Tibial artery (tissue), 4 donors: ENCODE measurements around the gene GNG12.

Experiments
- DNase-seq, 2 donors: peaks; one replicate each; pipeline ENCODE4 v3.0.0-alpha.2; 2019
- H3K27ac ChIP-seq, 2 donors: fragments of 200-600 bp; sonication (generic) in 1 of 2; 1 replicate in 1 of 2; 2 replicates in 1 of 2; pipeline ENCODE4 v1.5.1; 2018 to 2019; ENCODE audit warnings: mild to moderate bottlenecking in 1 of 2
- H3K27me3 ChIP-seq, 2 donors: fragments of 200-600 bp; sonication (generic) in 1 of 2; one replicate each; pipeline versions ENCODE4 v1.5.1 to v1.6.0; 2016 to 2019
- H3K36me3 ChIP-seq, 3 donors: fragments of 200-600 bp; sonication (generic) in 2 of 3; one replicate each; pipeline ENCODE4 v1.5.1; 2016 to 2019; ENCODE audit warnings: mild to moderate bottlenecking in 2 of 3
- H3K4me1 ChIP-seq, 4 donors: fragments of 200-600 bp; sonication (generic) in 2 of 4; 1 replicate in 3 of 4; 2 replicates in 1 of 4; pipeline ENCODE4 v1.5.1; 2016 to 2019
- H3K4me3 ChIP-seq, 2 donors: fragments of 200-600 bp; sonication (generic) in 1 of 2; 1 replicate in 1 of 2; 2 replicates in 1 of 2; pipeline ENCODE4 v1.5.1; 2018 to 2019; ENCODE audit warnings: mild to moderate bottlenecking in 2 of 2
- H3K9me3 ChIP-seq, 3 donors: fragments of 200-600 bp; sonication (generic) in 1 of 3; one replicate each; pipeline ENCODE4 v1.5.1; 2016 to 2019
- CTCF ChIP-seq, 2 experiments: fragments of 200-600 bp in 1 of 2; fragments of 450-650 bp in 1 of 2; IDR thresholded peaks; one replicate each; pipeline ENCODE4 v1.5.1; 2017 to 2019; ENCODE audit warnings: antibody characterized with exemption in 2 of 2, mild to moderate bottlenecking in 1 of 2, moderate library complexity in 1 of 2
- intact Hi-C: fragments of 100-400 bp; cut with DNase I; formaldehyde crosslinking; loops from one replicate; pipeline ENCODE4 v1.15.0; 2023; ENCODE audit warnings: low total_unique reads

Gene GNG12

GRCh38 chr1:67777016-67777415 is 56.3 kb downstream of the GNG12 start:
- intact Hi-C loops = loop anchor here (5.0 kb wide), 1 partner anchor 65 kb away; no protein-coding TSS in a partner anchor
- Histone ChIP-seq H3K4me3 (peak overlapping the region in 1 of 2 donors; percentile 12), H3K27ac (peak overlapping the region; percentile 71 to 86), H3K36me3 (peaks cover 0 to 21% (median 6%) of the 10 kb centered on the region in 3 donors), H3K27me3 (no peaks in the 10 kb centered on the region), H3K9me3 (no peaks in the 10 kb centered on the region), H3K4me1 (peaks cover 0 to 66% (median 21%) of the 10 kb centered on the region in 4 donors)
- no peak for DNase-seq
- no peak for TF ChIP-seq CTCF (IDR thresholded peaks at IDR 0.05)

DNA sequence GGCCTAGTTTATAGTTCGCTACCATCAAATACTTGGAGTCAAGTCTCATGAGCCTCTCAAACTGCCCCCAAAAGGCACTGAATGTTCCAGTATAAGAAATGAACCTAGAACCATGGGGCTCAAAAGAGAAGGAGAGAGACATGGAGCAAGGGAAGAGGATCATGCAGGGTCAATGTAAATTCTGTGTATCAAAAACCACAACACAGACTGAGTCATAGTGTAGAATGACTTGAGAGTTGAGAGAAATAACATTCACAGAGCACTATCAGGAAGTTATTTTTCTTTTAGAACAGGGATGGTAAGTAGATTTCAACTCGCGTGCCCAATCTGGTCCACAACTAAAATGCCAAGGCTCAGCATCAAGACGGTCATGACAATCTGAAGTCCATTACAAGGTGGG is 59.8 kb downstream of the GNG12 start:
- Histone ChIP-seq H3K4me1 (peaks cover 0 to 68% (median 29%) of the 10 kb centered on the region in 4 donors), H3K27ac (no peak overlapping the region), H3K4me3 (no peak overlapping the region), H3K27me3 (no peaks in the 10 kb centered on the region), H3K9me3 (no peaks in the 10 kb centered on the region), H3K36me3 (peaks cover 0 to 24% (median 6%) of the 10 kb centered on the region in 3 donors)
- no peak for TF ChIP-seq CTCF (IDR thresholded peaks at IDR 0.05)
- DNase-seq = no peak
- intact Hi-C loops = no loop called here

DNA sequence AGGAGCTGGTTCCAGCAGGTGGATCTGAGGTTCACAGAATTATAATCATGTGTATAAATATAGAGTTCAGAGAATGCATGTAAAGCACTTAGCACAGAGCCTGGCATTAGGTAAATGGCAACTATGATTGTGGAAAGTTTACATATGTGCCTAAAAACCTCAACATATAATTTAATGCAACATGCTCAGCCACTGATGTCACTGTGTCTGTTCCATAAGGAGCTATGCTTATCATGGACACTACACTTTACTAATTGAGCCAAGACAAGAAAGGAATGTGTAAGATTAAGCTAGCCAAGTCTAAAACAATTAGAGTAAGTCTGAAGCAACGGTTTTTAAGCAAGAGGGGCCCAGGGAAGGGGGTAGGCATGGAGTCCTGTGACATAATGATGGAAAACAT is 61.5 kb downstream of the GNG12 start:
- H3K4me1 ChIP-seq = peaks cover 0 to 69% (median 31%) of the 10 kb centered on the region in 4 donors
- no peak overlapping the region for H3K4me3 ChIP-seq
- DNase-seq = no peak
- peaks cover 0 to 24% (median 6%) of the 10 kb centered on the region in 3 donors for H3K36me3 ChIP-seq
- intact Hi-C loops = no loop called here
- H3K27me3 ChIP-seq = no peaks in the 10 kb centered on the region
- TF ChIP-seq CTCF (IDR thresholded peaks at IDR 0.05) = no peak
- H3K9me3 ChIP-seq = no peaks in the 10 kb centered on the region
- H3K27ac ChIP-seq = peak overlapping the region in 1 of 2 donors; percentile 28

GRCh38 chr1:67771152-67771551 is 62.1 kb downstream of the GNG12 start:
- intact Hi-C loops = no loop called here
- no peak overlapping the region for H3K4me3 ChIP-seq
- DNase-seq = no peak
- H3K4me1 ChIP-seq = peaks cover 0 to 68% (median 35%) of the 10 kb centered on the region in 4 donors
- peak overlapping the region; percentile 5 to 28 for H3K27ac ChIP-seq
- no peaks in the 10 kb centered on the region for H3K27me3 ChIP-seq
- no peak for TF ChIP-seq CTCF (IDR thresholded peaks at IDR 0.05)
- H3K9me3 ChIP-seq = no peaks in the 10 kb centered on the region
- H3K36me3 ChIP-seq = peaks cover 0 to 24% (median 6%) of the 10 kb centered on the region in 3 donors

GRCh38 chr1:67769633-67770256 is 63.5 kb downstream of the GNG12 start:
- TF ChIP-seq CTCF (IDR thresholded peaks at IDR 0.05) = no peak
- peaks cover 0 to 12% (median 0%) of the 10 kb centered on the region in 3 donors for H3K36me3 ChIP-seq
- H3K27me3 ChIP-seq = no peaks in the 10 kb centered on the region
- peak overlapping the region in 1 of 2 donors; percentile 5 for H3K27ac ChIP-seq
- peaks cover 0 to 63% (median 35%) of the 10 kb centered on the region in 4 donors for H3K4me1 ChIP-seq
- no peak overlapping the region for H3K4me3 ChIP-seq
- intact Hi-C loops = loop anchor here (10.0 kb wide), 1 partner anchor 575 kb away; no protein-coding TSS in a partner anchor
- DNase-seq = no peak
- no peaks in the 10 kb centered on the region for H3K9me3 ChIP-seq
